DOHH2 (cell line): ENCODE measurements around the gene RARG.

ENCODE experiments used
- H3F3A ChIP-seq: fragments of 200-600 bp; sonication (generic), shearing (Covaris generic); 2 replicates; pipeline ENCODE4 v1.6.0; 2016; ENCODE audit warnings: antibody characterized with exemption, mild to moderate bottlenecking; ENCODE audit not compliant: control insufficient read depth, insufficient read depth
- H3K27ac ChIP-seq: fragments of 200-600 bp; sonication (generic); 2 replicates; pipeline ENCODE4 v1.5.1; 2014; ENCODE audit warnings: low read depth, mild to moderate bottlenecking, low read length, moderate library complexity
- H3K27me3 ChIP-seq: fragments of 200-600 bp; sonication (generic); 2 replicates; pipeline ENCODE4 v1.6.1; 2014; ENCODE audit warnings: mild to moderate bottlenecking, low read length, mixed read lengths; ENCODE audit not compliant: control insufficient read depth
- H3K36me3 ChIP-seq: fragments of 200-600 bp; sonication (generic); 2 replicates; pipeline ENCODE4 v1.6.1; 2014; ENCODE audit warnings: mild to moderate bottlenecking, low read length, moderate library complexity, mixed read lengths; ENCODE audit not compliant: control insufficient read depth
- H3K4me1 ChIP-seq: fragments of 200-600 bp; sonication (generic); 2 replicates; pipeline ENCODE4 v1.6.1; 2014; ENCODE audit warnings: mild to moderate bottlenecking, low read length, mixed read lengths; ENCODE audit not compliant: control insufficient read depth
- H3K4me2 ChIP-seq: fragments of 200-600 bp; sonication (generic); 2 replicates; pipeline ENCODE4 v1.6.0; 2014; ENCODE audit warnings: mild to moderate bottlenecking, low read length, moderate library complexity
- H3K4me3 ChIP-seq: fragments of 200-600 bp; sonication (generic); 2 replicates; pipeline ENCODE4 v1.5.1; 2014; ENCODE audit warnings: mild to moderate bottlenecking, low read length, mixed read lengths
- H3K79me2 ChIP-seq: fragments of 200-600 bp; sonication (generic); 2 replicates; pipeline ENCODE4 v1.6.1; 2014; ENCODE audit warnings: mild to moderate bottlenecking, low read length, mixed read lengths; ENCODE audit not compliant: control insufficient read depth
- H3K9me2 ChIP-seq: fragments of 200-600 bp; sonication (generic); replicated peaks from 2 replicates; pipeline ENCODE4 v1.6.1; 2014; ENCODE audit warnings: mild to moderate bottlenecking, low read length, mixed read lengths; ENCODE audit not compliant: control insufficient read depth
- H3K9me3 ChIP-seq: fragments of 200-600 bp; sonication (generic); 2 replicates; pipeline ENCODE4 v1.6.1; 2014; ENCODE audit warnings: antibody characterized with exemption, low read length, mixed read lengths; ENCODE audit not compliant: control insufficient read depth, insufficient read depth
- H4K20me1 ChIP-seq: fragments of 200-600 bp; sonication (generic); 2 replicates; pipeline ENCODE4 v1.6.0; 2014; ENCODE audit warnings: low read depth, mild to moderate bottlenecking, antibody characterized with exemption, low read length, moderate library complexity; ENCODE audit not compliant: control insufficient read depth, insufficient read depth
- EZH2phosphoT487 ChIP-seq: fragments of 200-600 bp; sonication (generic); IDR thresholded peaks from 2 replicates; pipeline ENCODE4 v1.6.1; 2017; ENCODE audit warnings: borderline replicate concordance, mild to moderate bottlenecking, antibody characterized with exemption, low read length, moderate library complexity, mixed read lengths
- TF ChIP-seq, protein P1 (sequence below): fragments of 200-600 bp; sonication (generic); IDR thresholded peaks from one replicate; pipeline ENCODE4 v1.5.1; 2014; ENCODE audit warnings: antibody characterized with exemption, mild to moderate bottlenecking, low read depth, low read length; ENCODE audit not compliant: poor library complexity, severe bottlenecking

Gene RARG

DNA sequence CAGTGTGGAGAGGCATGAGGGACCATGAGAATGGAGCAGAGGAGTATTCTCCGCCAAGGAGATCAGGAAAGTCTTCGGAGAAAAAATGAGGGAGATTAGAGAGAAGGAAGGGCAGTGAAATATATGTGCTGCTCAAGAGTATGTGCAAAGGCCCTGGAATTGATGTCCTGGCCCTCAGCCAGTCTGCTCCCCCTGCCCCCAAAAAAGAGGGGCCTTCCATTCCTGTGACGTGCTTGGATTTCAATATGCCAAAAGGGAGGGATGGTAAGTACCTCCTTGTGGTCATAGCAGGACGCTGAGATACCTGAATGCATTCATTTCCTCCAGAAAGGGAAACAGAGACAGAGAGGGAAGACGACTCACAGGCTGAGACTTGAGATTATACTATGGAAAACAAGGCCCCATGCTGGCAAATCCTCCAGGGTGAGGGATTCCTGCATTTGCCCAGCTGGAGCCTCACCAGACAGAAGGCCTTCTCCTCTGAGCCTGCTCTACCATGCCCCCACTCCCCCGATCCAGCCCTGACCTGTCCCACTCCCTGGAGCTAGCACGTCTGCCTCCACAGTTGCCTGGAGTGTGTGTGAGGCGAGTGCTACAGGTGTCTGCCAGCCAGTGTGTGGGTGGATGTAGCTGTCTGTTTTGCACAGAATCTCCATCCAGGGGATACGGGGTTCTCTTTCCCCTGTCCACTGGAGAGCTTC is 3.9 kb upstream of the RARG start:
- Histone ChIP-seq H3F3A (no peaks in the 10 kb centered on the region), H3K27ac (no peak overlapping the region), H3K9me2 (no peaks in the 10 kb centered on the region), H3K79me2 (no peaks in the 10 kb centered on the region), H3K4me3 (no peak overlapping the region), H3K36me3 (no peaks in the 10 kb centered on the region), H3K4me2 (no peak overlapping the region), H3K9me3 (no peaks in the 10 kb centered on the region), H4K20me1 (no peaks in the 10 kb centered on the region), H3K27me3 (peaks cover 70% of the 10 kb centered on the region), H3K4me1 (peaks cover 16% of the 10 kb centered on the region)
- no peak for TF ChIP-seq EZH2phosphoT487
- TF ChIP-seq, protein P1, sequence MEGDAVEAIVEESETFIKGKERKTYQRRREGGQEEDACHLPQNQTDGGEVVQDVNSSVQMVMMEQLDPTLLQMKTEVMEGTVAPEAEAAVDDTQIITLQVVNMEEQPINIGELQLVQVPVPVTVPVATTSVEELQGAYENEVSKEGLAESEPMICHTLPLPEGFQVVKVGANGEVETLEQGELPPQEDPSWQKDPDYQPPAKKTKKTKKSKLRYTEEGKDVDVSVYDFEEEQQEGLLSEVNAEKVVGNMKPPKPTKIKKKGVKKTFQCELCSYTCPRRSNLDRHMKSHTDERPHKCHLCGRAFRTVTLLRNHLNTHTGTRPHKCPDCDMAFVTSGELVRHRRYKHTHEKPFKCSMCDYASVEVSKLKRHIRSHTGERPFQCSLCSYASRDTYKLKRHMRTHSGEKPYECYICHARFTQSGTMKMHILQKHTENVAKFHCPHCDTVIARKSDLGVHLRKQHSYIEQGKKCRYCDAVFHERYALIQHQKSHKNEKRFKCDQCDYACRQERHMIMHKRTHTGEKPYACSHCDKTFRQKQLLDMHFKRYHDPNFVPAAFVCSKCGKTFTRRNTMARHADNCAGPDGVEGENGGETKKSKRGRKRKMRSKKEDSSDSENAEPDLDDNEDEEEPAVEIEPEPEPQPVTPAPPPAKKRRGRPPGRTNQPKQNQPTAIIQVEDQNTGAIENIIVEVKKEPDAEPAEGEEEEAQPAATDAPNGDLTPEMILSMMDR = no peak

DNA sequence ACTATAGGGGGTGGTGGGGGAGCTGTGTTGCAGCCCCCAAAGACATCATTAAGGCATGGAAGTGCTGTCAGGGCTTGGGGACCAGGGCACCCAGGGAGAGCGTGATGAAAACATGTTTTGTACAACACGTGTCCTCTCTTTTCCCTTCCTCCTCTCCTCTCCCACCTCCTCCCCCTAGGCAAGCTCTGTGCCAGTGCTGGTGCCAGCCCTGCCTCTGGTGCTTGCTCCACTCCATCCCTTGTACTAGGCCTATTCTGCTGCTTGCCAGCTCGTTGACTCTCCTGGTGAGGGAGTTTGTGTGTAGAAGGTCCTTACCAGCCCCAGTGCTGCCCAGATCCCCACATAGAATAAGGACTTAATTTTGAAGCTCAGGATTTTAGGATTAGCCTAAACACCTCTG is 3.2 kb upstream of the RARG start:
- Histone ChIP-seq H4K20me1 (no peaks in the 10 kb centered on the region), H3K27ac (no peak overlapping the region), H3K4me3 (no peak overlapping the region), H3K4me1 (peaks cover 16% of the 10 kb centered on the region), H3K27me3 (peaks cover 69% of the 10 kb centered on the region), H3K79me2 (no peaks in the 10 kb centered on the region), H3K9me3 (no peaks in the 10 kb centered on the region), H3F3A (no peaks in the 10 kb centered on the region), H3K4me2 (no peak overlapping the region), H3K9me2 (no peaks in the 10 kb centered on the region), H3K36me3 (no peaks in the 10 kb centered on the region)
- TF ChIP-seq, protein P1 = no peak
- no peak for TF ChIP-seq EZH2phosphoT487

GRCh38 chr12:53234271-53234914 is 2.4 kb upstream of the RARG start:
- no peak for TF ChIP-seq EZH2phosphoT487
- TF ChIP-seq, protein P1 = no peak
- no peak overlapping the region for H3K4me3 ChIP-seq
- no peaks in the 10 kb centered on the region for H3K9me2 ChIP-seq
- H3F3A ChIP-seq = no peaks in the 10 kb centered on the region
- H3K4me2 ChIP-seq = no peak overlapping the region
- no peak overlapping the region for H3K27ac ChIP-seq
- H4K20me1 ChIP-seq = no peaks in the 10 kb centered on the region
- peaks cover 16% of the 10 kb centered on the region for H3K4me1 ChIP-seq
- no peaks in the 10 kb centered on the region for H3K9me3 ChIP-seq
- H3K79me2 ChIP-seq = no peaks in the 10 kb centered on the region
- peaks cover 67% of the 10 kb centered on the region for H3K27me3 ChIP-seq
- no peaks in the 10 kb centered on the region for H3K36me3 ChIP-seq
